H1 (cell line): ENCODE results near the gene SV2B. TPM values are rescaled to one million over a fixed set of nuclear protein-coding genes. Genes with fewer than 3 reads are reported as not detected.

Experiments used
- E2F6 ChIP-seq: IDR thresholded peaks from 2 replicates; pipeline ENCODE4 v1.6.1; 2012; ENCODE audit warnings: inconsistent platforms
- PHF8 ChIP-seq: fragments of 200-600 bp; sonication (generic); conservative IDR thresholded peaks from 2 replicates; pipeline ENCODE4 v1.7.1; 2012; ENCODE audit warnings: low read depth, mild to moderate bottlenecking, inconsistent platforms, low read length, moderate library complexity
- POU5F1 ChIP-seq: IDR thresholded peaks from 2 replicates; pipeline ENCODE4 v1.6.1; 2011; ENCODE audit warnings: low read depth, mild to moderate bottlenecking, low read length, moderate library complexity
- TAF1 ChIP-seq: IDR thresholded peaks from 2 replicates; pipeline ENCODE4 v1.6.1; 2011; ENCODE audit warnings: mild to moderate bottlenecking, low read depth, low read length
- polyA plus RNA-seq, 7 experiments: library from polyadenylated mRNA; depleted of rRNA in 3 of 7; stranded (reverse) in 5 of 7; unstranded in 2 of 7; fragments of >200 nt in 5 of 7; fragments of 200-250 nt in 2 of 7; gene quantifications; 1 replicate in 5 of 7; 2 replicates in 1 of 7; 4 replicates in 1 of 7; pipeline versions ENCODE4 v1.2.1 to v1.2.3, GENCODE V29; 2011 to 2013; ENCODE audit warnings: missing spikeins in 2 of 7, mixed read lengths in 2 of 7
- total RNA-seq: library from RNA; stranded (reverse); fragmentation: NEBNext Ultra II Directional; extraction: Animal tissue kit (Norgen Biotek cat#: 25700); gene quantifications from 2 replicates; pipeline ENCODE4 v1.2.1, GENCODE V29; 2021

SV2B gene
- total and polyA plus RNA-seq, 2 of the 8 experiments (the other 6 are each of a cell fraction or from before 2014, with no cell fraction given), result 0.09 to 0.20 TPM

GRCh38 chr15:91108421-91108820, 8.4 kb downstream of the SV2B start (continued):
- no peak for TF ChIP-seq POU5F1
- no peak for TF ChIP-seq TAF1
- no peak for TF ChIP-seq PHF8
- no peak for TF ChIP-seq E2F6
